C1 segment of cervical spinal cord (tissue), 14 donors: ENCODE data around the gene GXYLT2.

Experiments
- DNase-seq, 14 donors: peaks; one replicate each; lab custom pipeline; 2025; lab: John Stamatoyannopoulos, UW

GXYLT2 gene, protein sequence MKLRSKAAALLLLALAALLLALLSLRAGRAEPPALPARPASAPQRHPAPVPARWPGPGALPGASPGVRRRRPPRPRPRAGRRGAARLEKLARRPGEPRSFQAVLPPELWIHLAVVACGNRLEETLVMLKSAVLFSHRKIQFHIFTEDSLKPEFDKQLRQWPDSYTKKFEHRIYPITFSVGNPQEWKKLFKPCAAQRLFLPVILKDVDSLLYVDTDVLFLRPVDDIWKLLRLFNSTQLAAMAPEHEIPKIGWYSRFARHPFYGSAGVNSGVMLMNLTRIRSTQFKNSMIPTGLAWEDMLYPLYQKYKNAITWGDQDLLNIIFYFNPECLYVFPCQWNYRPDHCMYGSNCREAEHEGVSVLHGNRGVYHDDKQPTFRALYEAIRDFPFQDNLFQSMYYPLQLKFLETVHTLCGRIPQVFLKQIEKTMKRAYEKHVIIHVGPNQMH

DNA sequence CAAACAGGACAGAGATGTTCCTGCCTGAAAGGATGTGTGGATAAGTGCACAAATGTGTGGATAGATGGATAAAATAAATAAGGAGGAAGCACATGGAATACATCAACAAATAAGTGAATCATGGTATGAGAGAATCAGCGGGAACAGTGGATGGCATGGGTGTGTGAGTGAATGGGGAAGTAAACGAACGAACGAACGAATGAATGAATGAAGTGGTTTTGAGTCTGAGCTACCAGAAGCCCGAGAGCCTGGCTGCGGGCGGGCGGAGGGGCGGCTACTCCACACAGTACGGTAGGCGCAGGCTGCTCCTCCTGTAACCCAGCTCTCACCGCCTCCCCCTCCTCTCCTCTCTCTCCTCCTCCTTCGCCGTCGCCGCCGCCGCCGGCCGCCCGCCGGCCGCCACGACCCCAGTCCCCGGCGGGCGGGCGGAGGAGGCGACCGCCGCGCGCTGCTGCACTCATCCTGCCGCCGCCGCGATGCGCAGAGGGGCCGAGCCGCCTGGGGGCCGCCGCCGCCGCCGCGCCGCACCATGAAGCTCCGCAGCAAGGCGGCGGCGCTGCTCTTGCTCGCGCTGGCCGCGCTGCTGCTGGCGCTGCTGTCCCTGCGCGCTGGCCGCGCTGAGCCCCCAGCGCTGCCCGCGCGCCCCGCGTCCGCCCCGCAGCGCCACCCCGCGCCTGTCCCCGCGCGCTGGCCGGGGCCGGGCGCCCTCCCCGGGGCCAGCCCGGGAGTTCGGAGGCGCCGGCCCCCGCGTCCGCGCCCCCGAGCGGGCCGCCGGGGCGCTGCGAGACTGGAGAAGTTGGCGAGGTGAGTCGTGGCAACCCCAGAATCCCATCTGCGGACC is at the start of gene GXYLT2:
Gene GXYLT2 (plus strand): TSS at position 342 of the 841 bp plus-strand sequence. CDS start 188 bp downstream, at position 530.
- DNase-seq = peak in 12 of 14 donors; percentile 8 to 80 (median 46)

DNA sequence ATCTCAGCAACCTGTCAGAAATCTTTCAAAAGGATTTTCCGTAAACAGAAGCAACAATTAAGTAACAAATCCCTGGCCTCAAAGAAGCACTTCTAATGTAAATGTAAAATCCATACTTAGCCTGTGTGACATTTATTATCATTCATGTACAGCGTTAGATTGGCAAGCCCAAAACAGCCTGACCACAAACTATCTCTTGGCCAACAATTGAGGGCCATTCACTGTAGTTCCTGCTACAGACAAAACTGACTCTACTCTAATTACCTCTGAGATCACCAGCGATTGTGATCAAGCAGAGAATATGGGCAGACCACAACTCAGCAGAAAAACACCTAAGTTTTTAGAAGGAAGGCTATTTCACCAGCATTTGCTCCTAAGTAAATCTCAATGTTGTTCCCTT is 48.8 kb upstream of the GXYLT2 start:
- DNase-seq = no peak

DNA sequence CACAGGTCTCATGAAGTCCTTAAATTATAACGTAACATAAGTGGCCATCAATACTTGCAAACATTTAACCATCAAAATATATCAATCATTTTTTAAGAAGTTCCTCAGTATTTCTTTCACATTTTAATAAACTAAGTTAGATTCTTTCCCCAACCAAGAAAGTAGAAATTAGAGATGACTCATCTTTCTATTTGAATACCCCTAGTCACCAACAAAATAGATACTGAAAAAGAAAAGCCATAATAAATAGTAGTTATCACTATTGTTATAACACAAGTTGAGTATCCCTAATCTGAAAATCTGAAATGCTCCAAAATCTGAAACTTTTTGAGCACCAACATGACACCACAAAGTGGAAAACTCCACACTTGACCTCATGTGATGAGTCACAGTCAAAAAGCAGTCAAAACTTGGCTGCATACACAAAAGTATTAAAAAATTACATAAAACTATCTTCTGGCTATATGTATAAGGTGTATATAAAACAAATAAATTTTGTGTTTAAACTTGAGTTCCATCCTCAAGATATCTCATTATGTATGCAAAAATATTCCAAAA is 43.3 kb upstream of the GXYLT2 start:
- DNase-seq = no peak

DNA sequence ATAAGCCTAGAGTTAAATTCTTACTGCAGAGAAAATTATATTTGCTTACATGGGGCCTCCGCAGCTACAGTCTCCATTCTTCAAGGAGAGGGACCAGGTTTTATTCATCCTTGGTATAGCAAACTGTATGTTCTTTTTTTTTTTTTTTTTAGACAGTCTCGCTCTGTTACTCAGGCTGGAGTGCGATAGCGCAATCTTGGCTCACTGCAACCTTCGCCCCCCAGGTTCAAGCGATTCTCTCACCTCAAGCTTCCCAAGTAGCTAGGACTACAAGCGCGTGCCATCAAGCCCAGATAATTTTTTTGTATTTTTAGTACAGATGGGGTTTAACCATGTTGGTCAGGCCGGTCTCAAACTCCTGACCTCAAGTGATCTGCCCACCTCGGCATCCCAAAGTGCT is 41.7 kb upstream of the GXYLT2 start:
- no peak for DNase-seq

DNA sequence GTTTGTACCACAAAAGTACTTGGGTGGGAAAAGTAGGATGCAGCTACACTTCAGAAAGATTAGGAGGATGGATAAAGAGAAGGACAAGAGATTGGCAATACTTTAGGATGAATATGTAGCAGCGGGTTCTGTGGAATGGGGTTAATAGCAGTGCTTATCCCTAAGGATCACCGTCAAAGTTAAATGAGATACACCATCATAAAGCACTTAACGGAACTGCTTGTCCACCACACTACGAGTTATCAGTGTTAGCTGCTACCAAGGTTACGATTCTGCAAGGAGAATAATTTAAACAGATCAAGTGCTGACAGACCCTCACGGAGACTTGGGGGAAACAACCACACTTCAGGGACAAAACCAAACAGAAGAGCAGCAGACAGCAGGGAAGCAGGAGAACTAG is 40.6 kb upstream of the GXYLT2 start:
- peak in 1 of 14 donors; percentile 2 for DNase-seq

DNA sequence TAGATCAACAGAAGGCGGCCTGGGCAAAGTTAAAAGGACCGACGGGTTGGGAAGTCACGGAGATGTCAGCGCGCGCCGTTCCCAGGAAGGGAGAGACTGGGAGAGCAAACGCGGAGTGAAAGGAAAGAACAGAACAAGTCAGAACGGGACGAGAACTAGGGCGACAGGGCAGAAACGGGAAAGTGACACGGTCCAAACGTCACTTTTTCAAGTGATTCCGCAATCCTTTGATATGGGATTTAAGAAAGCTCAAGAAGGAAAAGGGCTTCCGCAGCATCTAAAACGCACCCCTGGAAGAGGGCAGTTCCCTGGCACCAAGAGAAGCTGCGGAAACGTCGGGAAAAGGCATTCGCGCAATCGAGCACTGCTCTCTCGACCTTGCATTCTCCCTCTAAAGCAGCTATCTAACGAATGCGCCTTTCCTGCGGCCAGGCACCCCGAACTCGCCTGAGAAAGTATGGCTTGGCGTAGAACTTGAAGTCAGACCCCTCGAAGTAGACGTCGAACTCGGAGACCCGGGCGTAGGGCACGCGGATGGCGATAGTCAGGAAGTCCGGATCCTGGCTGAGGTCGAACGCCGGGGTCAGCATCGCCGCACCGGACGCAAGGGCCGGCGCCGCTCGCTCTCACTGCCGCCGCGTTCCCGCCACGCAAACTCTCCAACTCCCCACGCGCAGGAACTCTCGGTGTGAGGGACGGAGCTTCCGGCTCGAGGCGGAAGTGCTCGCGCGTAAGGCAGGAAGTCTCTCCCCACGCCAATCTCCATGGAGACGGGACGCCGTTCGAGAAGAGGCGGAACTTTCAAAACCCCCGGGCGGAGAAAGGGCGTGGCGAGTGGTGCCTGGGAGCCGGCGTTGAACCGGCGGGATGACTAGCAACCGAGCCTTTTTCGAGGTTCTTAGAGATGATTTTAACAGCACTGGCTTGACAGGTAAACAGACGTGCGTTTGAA is 39.8 kb upstream of the GXYLT2 start, which contains the start of gene SHQ1:
Gene SHQ1 (minus strand): TSS at position 695 of the 952 bp plus-strand sequence. CDS start 105 bp downstream, at position 590.
- peak; percentile 24 to 90 (median 84) for DNase-seq

DNA sequence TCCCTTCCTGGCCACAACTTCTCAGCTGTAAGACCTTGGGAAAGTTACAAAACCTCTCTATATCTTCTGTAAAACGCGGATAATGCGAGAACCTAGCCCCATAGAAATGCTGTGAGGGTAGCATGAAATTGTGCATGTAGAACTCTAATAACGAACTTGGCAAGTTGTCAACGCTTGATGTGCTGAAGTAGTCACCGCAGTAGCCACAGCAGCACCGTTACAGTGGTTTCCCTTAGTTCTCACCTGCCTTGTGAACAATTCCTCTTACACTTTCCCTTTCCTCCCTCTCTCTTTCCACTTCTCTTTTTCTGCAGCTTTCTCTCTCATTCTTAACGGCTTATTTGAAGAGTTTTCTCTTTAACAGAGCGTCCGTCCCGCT is 39.2 kb upstream of the GXYLT2 start:
- no peak for DNase-seq

DNA sequence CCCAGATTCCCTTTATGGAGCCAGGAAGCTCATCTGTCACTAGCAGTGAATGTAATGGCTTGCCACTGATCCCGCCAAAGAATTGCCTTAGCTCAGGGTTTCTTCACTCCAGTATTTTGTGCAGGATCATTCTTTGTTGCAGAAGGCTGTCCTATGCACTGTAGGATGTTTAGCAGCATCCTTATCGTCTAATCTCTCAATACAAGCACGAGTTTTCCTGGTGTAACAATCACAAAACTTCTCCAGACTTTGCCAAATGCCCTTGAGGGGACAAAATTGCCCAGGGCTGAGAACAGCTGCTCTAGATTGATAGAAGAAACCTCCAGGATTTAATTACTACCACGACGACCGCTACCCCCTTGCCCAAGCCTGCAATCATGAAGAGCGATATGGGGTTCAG is 32.8 kb upstream of the GXYLT2 start:
- no peak for DNase-seq

DNA sequence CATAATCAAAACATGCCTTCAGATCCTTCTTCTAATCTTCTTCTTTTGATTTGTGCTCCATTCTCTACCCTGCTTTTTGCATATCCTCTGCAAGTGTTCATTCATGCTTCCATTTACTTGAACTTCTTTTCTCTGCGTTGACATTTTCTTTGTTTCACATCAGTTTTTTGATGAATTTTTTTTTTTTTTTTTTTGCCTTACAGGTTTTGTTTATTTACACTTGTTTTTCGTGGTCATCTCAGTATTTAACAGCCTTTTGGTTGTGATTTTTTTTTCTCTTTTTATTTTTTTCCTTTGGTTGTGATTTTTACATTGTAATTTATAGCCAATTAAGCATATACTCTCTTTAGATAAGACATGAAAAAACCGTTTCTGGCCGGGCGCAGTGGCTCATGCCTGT is 27.8 kb upstream of the GXYLT2 start:
- DNase-seq = no peak

DNA sequence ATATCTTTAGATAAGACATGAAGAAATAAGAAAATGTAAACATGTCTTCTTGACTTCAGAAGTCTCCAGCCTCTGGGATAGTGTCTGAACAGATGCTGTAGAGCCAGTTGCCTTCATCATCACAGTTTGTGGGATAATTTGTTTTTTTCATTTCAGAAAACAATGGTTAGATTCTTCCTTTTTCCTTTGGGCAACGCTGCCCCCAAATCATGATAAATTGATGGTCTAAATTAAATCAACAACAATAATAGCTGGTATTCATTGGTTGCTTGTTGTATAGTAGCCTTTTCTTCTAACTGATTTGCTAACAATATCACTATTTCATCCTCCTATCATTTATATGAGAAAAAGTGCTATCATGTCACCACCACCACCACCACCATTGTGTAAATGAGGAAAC is 27.0 kb upstream of the GXYLT2 start:
- DNase-seq = no peak

DNA sequence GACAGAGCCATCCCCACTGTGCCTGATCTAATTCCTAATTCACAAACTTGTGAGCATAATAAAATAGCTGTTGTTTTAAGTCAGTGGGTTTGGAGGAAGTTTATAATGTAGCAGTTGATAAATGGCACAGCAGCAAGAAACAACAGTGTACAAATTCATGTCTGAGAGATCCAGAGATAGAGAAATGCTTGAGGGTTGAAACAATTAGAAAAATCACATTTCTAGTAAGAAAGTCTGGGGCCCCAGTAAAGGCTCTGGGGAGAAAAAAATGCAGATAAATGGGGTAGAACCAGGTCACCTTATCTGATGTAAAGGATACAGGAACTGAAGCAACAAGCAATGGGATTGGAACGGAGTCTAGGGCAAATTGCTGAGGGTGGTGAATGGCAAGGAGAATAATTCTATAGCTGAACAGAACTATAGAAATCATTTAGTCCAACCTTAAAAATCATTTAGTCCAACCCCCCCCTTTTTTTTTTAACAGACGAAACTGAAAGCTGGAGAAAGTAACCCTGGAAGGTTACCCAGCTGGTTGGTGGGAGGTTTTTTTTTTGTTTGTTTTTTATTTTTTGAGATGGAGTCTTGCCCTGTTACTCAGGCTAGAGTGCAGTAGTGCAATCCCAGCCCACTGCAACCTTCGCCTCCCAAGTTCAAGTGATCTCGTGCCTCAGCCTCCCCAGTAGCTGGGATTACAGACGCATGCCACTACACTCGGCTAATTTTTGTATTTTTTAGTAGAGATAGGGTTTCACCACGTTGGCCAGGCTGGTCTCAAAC is 25.3 kb upstream of the GXYLT2 start:
- DNase-seq = no peak

DNA sequence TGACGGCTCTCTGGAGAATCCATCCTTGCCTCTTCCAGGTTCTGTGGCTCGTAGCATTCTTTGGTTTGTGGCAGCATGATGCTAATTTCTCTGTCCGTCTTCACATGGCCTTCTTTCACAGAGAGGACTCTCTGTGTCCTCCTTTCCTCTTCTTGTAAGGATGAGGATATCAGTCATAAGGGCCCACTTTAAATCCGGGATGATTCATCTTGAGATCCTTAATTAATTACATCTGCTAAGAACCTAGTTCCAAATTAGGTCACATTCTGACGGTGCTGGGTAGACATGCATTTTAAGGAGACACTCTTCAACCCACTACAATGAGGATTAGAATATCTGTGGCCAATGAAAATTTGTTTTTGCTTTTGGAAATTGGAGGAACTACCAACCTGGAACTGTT is 15.7 kb upstream of the GXYLT2 start:
- DNase-seq = no peak

DNA sequence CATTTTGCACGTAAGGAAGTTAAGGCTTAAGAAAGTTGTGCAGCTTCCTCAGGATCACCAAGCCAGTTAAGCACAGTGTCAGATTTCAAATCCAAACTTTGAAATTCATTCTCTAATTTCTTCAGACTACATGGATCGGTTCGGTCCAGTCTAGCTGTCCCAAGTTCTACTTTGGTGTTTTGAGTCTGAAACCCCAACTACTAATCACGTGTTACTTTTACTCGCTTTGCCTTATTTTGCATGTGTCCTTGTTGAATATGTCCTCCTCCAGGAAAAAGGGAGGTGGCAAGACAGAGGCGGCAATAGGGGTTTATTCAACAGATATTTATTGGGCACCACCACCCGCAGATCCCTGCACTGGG is 522 bp upstream of the GXYLT2 start:
- no peak for DNase-seq

DNA sequence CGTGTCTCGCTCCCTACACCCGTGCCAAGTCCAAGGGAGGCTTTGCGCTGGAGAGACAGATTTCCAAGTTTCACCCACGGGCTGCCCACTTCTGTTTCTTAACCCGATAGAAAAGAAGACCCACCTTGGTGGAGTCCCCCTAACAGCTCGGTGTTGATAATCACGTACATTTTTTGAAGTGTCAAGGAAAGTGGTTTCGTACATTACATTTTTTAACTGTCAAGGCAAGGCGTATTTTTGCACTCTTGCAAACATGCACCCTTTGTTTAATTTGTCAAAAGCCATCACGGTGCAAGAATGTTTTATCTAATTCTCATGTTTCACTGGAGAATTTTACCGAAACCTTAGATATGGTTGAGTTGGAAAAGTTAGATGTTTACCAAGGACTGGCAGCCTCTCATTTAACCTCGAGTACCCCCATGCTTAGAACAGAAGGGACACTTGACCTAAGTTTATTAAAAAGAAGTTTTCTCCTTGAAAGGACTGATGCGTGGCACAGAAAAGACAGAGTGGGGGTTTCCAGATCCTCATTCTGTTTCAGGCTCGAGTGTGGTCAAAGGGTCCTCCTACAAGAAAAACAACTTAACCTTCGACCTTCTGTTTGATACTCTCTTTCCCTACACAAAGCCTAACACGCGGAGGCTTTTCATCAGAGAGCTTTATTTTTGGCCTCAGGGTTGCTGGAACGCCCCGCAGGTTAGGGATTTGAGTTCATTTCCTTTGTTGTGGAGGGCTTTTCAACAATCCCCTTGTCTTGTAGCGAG is 882 bp downstream of the GXYLT2 start:
- DNase-seq = peak in 8 of 14 donors; percentile 4 to 53 (median 23)

DNA sequence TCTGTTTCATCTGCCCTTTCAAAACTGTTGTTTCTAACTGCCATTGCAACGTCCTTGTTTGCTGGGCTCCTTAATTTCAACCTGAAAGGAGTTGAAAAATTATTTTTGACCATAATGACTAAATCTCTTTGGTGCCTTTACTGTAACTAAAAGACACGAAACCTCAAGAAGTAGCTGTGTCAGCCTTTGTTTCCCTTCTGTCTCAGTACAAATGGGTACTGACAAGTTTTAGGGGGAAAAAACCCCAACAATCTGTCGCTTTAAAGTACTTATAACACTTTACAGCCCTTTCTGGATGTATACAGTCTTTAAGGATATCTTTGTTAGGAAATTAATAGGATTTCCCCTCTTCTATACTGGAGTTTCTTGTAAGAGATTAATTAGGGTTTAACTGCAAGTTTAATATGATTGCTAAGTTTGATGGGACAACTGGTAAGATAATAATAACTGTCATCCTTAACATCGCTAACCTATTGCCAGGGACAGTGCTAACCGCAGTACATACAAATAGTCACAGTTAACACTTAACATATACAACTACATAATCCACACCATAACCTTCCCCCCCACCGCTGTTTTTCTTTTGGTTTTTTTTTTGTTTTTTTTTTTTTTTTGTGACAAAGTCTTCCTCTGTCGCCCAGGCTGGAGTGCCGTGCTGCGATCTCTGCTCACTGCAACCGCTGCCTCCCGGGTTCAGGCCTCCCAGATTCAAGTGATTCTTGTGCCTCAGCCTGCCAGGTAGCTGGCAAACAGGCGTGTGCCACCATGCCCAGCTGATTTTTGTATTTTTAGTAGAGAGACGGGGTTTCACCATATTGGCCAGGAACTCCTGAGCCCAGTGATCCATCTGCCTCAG is 1.7 kb downstream of the GXYLT2 start:
- peak in 3 of 14 donors; percentile 14 for DNase-seq

DNA sequence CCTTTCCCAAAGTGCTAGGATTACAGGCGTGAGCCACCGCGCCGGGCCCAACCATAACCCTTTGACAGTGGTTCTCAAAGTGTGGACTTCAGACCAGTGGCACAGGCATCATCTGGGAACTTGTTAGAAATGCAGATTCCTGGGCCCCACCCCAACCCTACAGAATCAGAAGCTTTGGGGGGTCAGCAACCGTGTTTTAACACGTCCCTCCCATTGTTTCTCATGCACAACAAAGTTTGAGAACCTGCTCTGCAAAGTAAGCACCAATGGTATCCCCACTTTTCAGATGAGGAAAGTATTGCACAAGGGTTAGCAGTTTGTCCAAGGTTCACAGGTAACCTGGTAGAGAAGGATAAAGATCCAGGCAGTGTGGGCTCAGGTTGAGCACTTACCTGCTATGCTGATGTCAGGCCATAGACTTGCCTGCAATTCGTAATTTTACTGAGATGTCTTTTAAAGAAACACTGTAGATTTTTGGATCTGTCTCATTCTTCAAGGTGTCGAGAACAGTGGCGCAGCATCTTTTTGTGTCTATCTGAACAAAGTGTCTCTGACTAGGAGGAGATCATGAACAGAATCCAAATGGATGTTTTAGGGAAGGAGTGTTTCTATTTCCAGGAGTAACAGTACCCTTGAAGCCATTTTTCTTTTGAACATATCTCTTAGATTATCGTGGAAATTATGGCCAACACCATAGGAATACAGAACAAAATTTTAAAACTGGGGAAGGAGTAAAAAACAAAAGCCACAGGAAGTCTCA is 2.5 kb downstream of the GXYLT2 start:
- DNase-seq = peak in 2 of 14 donors; percentile 6 to 30

DNA sequence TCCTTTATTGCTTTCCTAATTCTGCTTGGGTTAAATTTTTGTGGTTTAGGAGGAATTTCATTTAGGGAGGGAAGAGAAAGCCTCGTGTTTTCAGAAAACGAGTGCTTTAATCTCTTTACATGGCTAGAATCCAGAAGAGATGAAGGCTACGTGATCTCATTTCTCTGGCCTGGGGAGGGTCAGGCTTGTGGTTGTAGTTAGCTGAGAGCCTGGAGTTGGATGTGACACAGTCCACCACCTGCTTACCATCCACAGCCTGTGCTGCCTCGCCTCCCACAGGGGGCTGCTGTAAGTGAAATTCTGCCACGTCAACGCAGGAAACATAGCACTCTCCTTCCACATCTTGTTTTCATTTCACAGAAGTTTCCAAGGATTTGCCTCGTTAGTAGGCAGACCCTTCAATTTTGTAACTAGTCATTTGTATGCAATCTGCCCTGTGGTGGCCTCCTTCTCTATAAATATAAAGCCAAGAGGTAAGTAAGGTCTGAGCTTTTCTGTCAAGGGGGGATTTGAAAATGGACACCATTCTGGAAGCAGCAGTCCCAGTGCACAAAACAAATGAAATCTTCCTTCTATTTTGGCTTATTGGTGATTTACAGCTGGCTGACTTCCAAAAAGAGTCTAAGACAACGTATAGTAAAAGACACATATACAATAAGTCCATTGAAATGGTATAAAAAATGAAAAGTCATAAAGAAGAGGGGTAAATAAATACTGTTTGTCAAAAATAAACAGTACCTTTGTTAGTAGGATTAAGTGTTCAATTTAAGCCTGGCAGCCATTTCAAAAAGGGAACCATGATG is 3.4 kb downstream of the GXYLT2 start:
- peak in 4 of 14 donors; percentile 3 to 28 (median 12) for DNase-seq
